Measurements from ENCODE around the gene PPP1R12C.

GRCh38 chr19:55066107-55066709 lies 51.2 kb downstream of the PPP1R12C start:
- TF ChIP-seq CTCF (conservative IDR thresholded peaks at IDR 0.05; ENCODE audit: low read depth, low read length) (no peak), EZH2 (IDR thresholded peaks at IDR 0.05; ENCODE audit: low read length, unreplicated experiment) (no peak)
